ENCODE measurements around the gene C9.
"Not testable (repeated sequence)": the region's sequence is repeated elsewhere in the genome, so short reads cannot be mapped to it uniquely, and the experiment has no call there.

Gene C9

GRCh38 chr5:39319395-39319794 is 44.9 kb downstream of the C9 start:
- DNase-seq, result no peak

GRCh38 chr5:39316464-39316863 is 47.8 kb downstream of the C9 start:
- DNase-seq, result not testable (repeated sequence)

DNA sequence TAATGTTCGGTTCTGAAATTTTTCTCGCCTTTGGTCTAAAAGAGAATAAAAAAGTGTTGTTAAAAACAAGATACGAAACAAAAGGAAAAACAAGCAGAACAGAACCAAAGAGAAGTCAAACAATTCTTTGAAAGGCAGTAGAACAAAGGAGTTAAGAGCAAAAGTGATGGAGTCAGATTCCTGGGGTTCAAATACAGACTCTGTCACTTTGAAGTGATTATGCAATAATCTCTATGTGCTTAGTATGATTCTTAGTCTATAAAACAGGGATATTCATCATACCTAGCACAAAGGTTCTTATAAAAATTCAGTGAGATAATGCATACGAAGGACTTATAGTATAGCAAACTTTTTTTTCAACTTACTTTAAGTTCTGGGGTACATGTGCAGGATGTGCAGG is 48.3 kb downstream of the C9 start:
- DNase-seq, result no peak

DNA sequence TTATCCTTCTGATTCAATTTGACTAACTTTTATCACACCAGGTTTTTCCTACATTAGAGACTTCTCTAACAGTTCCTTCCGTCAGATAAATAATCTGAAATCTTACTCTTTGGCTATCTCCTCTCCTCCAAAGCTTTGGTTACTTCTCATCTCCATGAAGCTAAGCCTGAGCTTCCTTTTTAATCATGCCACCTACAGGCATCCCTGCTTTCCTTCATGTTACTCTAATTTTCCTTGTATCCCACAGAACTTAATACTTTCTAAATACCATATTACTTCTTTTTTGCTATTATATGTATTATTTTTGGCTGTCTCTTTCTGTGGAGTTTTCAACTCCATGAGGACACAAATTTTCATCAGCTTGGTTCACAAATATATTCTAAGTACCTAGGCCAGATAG is 49.7 kb downstream of the C9 start:
- DNase-seq, result no peak

DNA sequence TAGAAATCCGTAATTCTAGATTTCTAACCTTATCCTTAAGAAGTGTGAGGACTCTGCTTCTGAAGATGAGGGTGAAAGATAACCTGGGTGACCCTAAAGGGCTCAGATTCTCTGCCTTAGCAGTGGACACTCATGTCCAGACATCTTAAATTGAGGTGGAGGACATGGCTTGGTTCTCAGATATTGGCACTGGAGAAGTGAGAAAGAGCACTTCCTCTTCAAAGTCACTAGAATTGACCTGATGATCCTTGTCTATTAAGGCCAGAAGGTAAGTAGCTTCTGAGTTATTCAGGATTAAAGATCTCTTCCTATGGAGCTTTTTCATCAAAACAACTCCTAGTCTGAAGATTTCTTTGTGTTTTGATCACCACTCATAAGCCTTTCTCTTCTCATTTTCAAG is 54.8 kb downstream of the C9 start:
- no peak for DNase-seq

- no peak for DNase-seq
Observed at GRCh38 chr5:39302472-39302871, 61.8 kb downstream of the C9 start.

- DNase-seq, result no peak
Observed at GRCh38 chr5:39301406-39301805, 62.9 kb downstream of the C9 start.

- DNase-seq, result no peak
Observed at GRCh38 chr5:39299962-39300361, 64.3 kb downstream of the C9 start.

- DNase-seq, result no peak
Observed at GRCh38 chr5:39294736-39295135, 69.6 kb downstream of the C9 start.

DNA sequence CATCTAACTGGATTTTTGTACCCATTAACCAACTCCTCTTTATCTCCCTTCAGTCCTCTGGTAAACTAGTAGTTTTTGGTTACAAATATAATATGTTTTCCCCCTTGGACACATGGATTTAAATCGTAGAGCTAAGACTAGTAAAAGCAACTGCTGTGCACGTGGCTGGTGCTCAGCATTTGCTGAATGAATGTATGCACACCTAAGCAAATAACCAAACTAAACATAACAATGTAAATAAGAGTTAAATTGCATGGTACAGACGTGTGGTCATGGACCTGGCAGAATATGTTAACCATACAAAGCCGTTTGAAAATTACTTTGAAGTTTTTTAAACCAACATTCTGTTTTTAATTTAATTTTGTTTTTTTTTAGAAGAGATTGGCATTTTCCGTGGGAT is 79.7 kb downstream of the C9 start:
- DNase-seq, result no peak

DNA sequence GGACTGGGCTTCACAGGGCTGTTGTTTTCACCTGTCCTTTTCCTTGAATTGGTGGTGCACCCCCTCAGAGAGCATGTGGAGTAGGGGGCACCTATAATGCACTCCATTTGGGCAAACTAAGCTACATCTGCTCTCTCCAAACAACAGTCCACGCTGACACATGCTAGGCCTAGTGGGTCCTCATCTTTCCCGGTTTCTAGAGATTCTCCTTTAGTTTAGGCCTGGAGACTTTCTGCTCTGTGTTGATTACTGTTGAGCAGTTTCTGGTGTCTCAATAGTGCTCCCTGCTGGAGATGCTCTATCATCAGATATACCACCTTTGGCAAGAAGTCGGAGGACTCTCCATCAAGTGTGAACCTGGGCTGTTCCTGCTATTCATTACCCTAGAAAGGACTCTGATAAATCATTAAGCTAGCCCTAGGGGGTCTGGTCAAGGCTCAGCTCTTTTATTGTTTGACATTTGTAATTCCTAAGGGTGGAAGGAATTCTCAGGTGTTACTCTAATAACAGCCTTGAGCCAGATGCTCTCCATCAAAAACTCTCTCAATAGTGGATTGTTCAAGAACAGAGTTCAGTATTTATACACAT is 81.0 kb downstream of the C9 start:
- peak; percentile 61 for DNase-seq

- DNase-seq, result no peak
Observed at GRCh38 chr5:39282561-39282960, 81.7 kb downstream of the C9 start.

- DNase-seq, result not testable (repeated sequence)
Observed at GRCh38 chr5:39275865-39276264, 88.4 kb downstream of the C9 start.

- DNase-seq, result peak; percentile 16
Observed at GRCh38 chr5:39274398-39275085, 89.8 kb downstream of the C9 start.

DNA sequence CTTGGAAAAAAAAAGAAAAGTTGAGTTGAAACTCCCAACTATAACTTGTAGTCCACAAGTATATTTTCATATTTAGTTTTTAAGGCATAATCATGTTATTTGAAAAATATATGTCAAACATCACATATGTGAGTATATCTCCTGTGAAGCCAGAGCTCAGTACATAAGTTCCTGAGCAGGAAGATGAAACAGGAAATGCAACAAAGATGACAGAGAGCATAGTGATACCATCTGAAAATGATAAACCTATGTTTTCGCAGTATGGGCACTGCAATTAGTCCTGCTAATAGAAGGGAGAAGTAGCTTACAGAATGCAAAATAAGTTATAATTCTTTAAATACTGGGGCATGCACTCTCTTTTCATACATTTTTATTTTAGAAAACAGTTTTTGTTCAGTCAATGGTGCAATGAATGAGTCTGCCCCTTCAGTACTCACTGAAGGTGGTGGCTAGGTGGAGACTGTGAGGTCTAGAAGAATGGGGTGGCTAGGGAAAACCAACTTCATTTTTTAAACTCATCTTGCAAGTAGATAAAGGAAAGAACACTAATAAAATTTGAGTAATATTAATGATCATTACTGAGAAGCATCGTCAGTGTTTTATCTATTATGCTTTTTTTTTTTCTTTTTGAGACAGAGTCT is 90.9 kb downstream of the C9 start:
- no peak for DNase-seq

DNA sequence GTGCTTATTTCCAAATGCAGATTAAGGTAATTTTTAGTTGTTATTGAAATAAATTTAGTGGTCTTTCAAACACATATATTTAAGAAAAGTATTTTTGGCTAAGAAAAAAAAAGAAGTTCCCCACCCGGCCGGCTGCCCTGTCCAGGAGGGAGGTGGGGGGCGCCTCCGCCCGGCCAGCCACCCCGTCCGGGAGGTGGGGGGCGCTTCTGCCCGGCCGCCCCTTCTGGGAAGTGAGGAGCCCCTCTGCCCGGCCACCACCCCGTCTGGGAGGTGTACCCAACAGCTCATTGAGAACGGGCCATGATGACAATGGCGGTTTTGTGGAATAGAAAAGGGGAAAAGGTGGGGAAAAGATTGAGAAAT is 91.4 kb downstream of the C9 start:
- DNase-seq, result not testable (repeated sequence)

DNA sequence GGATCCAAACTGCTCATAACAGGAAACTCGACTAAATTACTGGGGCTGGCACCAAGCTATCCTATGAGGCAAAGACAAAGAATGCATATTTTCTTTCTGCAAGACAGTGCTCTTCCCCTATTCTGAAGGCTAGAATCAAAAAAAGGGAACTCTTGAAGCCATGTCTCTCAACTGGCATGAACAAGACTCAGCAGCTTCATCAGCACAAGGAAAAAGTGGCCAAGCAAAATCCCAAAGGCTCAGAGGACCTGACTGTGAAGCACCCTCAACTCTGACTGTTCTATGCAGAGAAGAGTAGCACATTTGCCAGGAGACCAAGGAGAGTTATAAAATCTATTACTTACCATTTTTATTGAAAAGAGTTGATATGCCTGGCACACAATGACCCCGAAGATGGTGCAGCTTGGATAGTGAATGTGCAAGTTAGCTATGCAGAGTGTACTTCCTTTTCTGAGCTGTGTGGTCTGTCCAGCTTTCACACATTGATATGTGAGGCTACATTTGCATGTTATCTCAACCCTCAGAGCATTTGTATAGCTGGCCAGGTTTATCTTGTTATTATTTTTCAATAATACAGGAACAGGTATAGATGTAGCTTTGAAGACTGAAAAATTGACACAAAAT is 94.0 kb downstream of the C9 start:
- DNase-seq, result no peak

- no peak for DNase-seq
Observed at GRCh38 chr5:39267186-39267585, 97.1 kb downstream of the C9 start.

GRCh38 chr5:39266442-39266841 is 97.9 kb downstream of the C9 start:
- DNase-seq, result no peak

DNA sequence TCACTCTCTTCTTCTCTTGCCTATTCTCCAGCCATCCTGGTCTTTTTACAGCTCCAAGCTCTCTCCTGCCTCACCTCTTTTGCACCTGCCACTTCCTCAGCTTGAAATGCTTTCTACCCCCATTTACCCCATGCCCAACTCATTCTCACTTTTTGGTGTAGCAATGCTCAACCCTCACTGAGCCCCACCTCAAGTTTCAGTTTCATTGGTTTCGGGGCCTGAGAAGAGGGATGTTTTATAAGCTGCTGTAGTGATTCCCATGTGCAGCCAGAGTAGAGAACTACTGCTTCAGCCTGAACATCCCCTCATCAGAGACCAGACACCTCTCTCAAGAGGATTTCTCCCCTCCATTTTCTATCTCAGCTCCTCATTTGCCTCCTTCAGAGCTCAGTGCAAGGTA is 99.8 kb downstream of the C9 start:
- no peak for DNase-seq

- no peak for DNase-seq
Observed at GRCh38 chr5:39262981-39263380, 101.3 kb downstream of the C9 start.

DNA sequence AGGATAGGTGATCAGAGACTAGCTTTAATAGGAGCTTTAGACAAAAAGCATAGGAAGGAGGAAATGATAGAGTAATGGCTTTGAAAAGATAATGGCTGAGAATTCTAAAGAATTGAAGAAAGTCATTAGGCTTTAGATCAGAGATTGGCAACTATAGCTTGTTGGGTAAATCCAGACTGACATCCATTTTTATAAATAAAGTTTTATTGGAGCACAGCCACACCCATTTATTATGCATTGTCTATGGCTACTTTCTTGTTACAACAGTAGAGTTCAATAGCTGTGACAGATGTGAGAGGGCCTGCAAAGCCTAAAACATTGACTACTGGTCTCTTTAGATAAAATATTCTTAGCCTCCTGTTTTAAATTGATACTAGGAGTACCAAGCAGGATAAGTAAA is 104.2 kb downstream of the C9 start:
- no peak for DNase-seq

- DNase-seq, result no peak
Observed at GRCh38 chr5:39257554-39257953, 106.7 kb downstream of the C9 start.

Data from midbrain (tissue), 1 donor.